KBM-7 (cell line): ENCODE data around the gene CPA3.

ENCODE experiments used
- DNase-seq: peaks from one replicate; pipeline ENCODE4 v3.0.0-alpha.2; 2015
- in situ Hi-C: fragments of 300-500 bp; cut with MboI; formaldehyde crosslinking; loops from 2 replicates; pipeline ENCODE4 v1.14.3; 2020; ENCODE audit warnings: low sequenced_read_pairs, low pct_unique_long_range_greater_than_20kb, mixed read lengths

CPA3 gene

GRCh38 chr3:148903941-148904340 lies 38.8 kb downstream of the CPA3 start:
- DNase-seq, result no peak
- in situ Hi-C loops, result no loop called here

GRCh38 chr3:148906667-148907066 lies 41.6 kb downstream of the CPA3 start:
- DNase-seq, result no peak
- in situ Hi-C loops, result no loop called here

- DNase-seq, result no peak
- in situ Hi-C loops, result no loop called here
These were observed 46.1 kb downstream of the CPA3 start for GRCh38 chr3:148911173-148911572.

GRCh38 chr3:148911592-148911991 lies 46.5 kb downstream of the CPA3 start:
- no peak for DNase-seq
- in situ Hi-C loops, result no loop called here

- in situ Hi-C loops, result no loop called here
- no peak for DNase-seq
These were observed 50.0 kb downstream of the CPA3 start for GRCh38 chr3:148914936-148915690.

- in situ Hi-C loops, result no loop called here
- no peak for DNase-seq
These were observed 51.0 kb downstream of the CPA3 start for GRCh38 chr3:148916132-148916531.

GRCh38 chr3:148922467-148922866 lies 57.4 kb downstream of the CPA3 start:
- DNase-seq, result no peak
- in situ Hi-C loops, result no loop called here

- in situ Hi-C loops, result no loop called here
- DNase-seq, result no peak
These were observed 58.5 kb downstream of the CPA3 start for GRCh38 chr3:148923592-148923991.

GRCh38 chr3:148924562-148924961 lies 59.5 kb downstream of the CPA3 start:
- in situ Hi-C loops, result no loop called here
- no peak for DNase-seq

GRCh38 chr3:148925845-148926244 lies 60.7 kb downstream of the CPA3 start:
- no peak for DNase-seq
- in situ Hi-C loops, result no loop called here

GRCh38 chr3:148930752-148931151 lies 65.7 kb downstream of the CPA3 start:
- in situ Hi-C loops, result no loop called here
- no peak for DNase-seq

- in situ Hi-C loops, result no loop called here
- peak; percentile 9 for DNase-seq
These were observed 66.5 kb downstream of the CPA3 start for GRCh38 chr3:148931574-148931973.

- in situ Hi-C loops, result no loop called here
- no peak for DNase-seq
These were observed 67.9 kb downstream of the CPA3 start for GRCh38 chr3:148932972-148933371.

GRCh38 chr3:148937467-148938255 lies 72.6 kb downstream of the CPA3 start:
- no peak for DNase-seq
- in situ Hi-C loops, result no loop called here

- no peak for DNase-seq
- in situ Hi-C loops, result no loop called here
These were observed 73.2 kb downstream of the CPA3 start for GRCh38 chr3:148938306-148938705.

- in situ Hi-C loops, result no loop called here
- no peak for DNase-seq
These were observed 73.8 kb downstream of the CPA3 start for GRCh38 chr3:148938936-148939335.

- in situ Hi-C loops, result no loop called here
- no peak for DNase-seq
These were observed 75.9 kb downstream of the CPA3 start for GRCh38 chr3:148940983-148941382.

- in situ Hi-C loops, result no loop called here
- DNase-seq, result peak; percentile 69
These were observed 78.6 kb downstream of the CPA3 start for GRCh38 chr3:148943506-148944205.

GRCh38 chr3:148945116-148945515 lies 80.0 kb downstream of the CPA3 start:
- in situ Hi-C loops, result no loop called here
- no peak for DNase-seq
